NCI-H2196 treated with DMSO at 0.1 percent for 48 hours (cell line): ENCODE data around the gene CSAD.
A peak's percentile ranks its signal among the peaks of the same experiment; 100 is the strongest.
"Not testable (repeated sequence)": the region's sequence is repeated elsewhere in the genome, so short reads cannot be mapped to it uniquely, and the experiment has no call there.

ENCODE experiments used
- DNase-seq: peaks from one replicate; lab custom pipeline; 2025; ENCODE audit not compliant: unreplicated experiment; lab: John Stamatoyannopoulos, UW

The CSAD gene

GRCh38 chr12:53218551-53219291, 38.0 kb upstream of the CSAD start:
- DNase-seq = no peak

- DNase-seq = no peak
Observed at GRCh38 chr12:53217931-53218307, 37.2 kb upstream of the CSAD start.

GRCh38 chr12:53217051-53217930, 36.6 kb upstream of the CSAD start:
- no peak for DNase-seq

GRCh38 chr12:53215497-53215896, 34.8 kb upstream of the CSAD start:
- DNase-seq = no peak

- DNase-seq = no peak
Observed at GRCh38 chr12:53214687-53215455, 34.1 kb upstream of the CSAD start.

GRCh38 chr12:53214221-53214620, 33.5 kb upstream of the CSAD start:
- DNase-seq = no peak

- DNase-seq = peak; percentile 44
Observed at GRCh38 chr12:53213348-53213747, 32.6 kb upstream of the CSAD start.

GRCh38 chr12:53212931-53213330, 32.2 kb upstream of the CSAD start:
- no peak for DNase-seq

GRCh38 chr12:53211476-53212381, 31.0 kb upstream of the CSAD start:
- no peak for DNase-seq

GRCh38 chr12:53210843-53211242, 30.1 kb upstream of the CSAD start:
- DNase-seq = no peak

- no peak for DNase-seq
Observed at GRCh38 chr12:53208877-53209463, 28.2 kb upstream of the CSAD start.

GRCh38 chr12:53208435-53208834, 27.7 kb upstream of the CSAD start:
- DNase-seq = no peak

GRCh38 chr12:53207042-53207441, 26.3 kb upstream of the CSAD start, which contains the start of gene ITGB7:
Gene ITGB7, minus strand, starts transcription at chr12:53207251. Its CDS starts 6,808 bp downstream, at chr12:53200443.
- no peak for DNase-seq

GRCh38 chr12:53205747-53206419, 25.2 kb upstream of the CSAD start:
- no peak for DNase-seq

- no peak for DNase-seq
Observed at GRCh38 chr12:53204351-53204750, 23.6 kb upstream of the CSAD start.

GRCh38 chr12:53202316-53202715, 21.6 kb upstream of the CSAD start:
- DNase-seq = not testable (repeated sequence)

- no peak for DNase-seq
Observed at GRCh38 chr12:53201639-53202038, 20.9 kb upstream of the CSAD start.

- DNase-seq = no peak
Observed at GRCh38 chr12:53201177-53201541, 20.4 kb upstream of the CSAD start.

GRCh38 chr12:53200458-53201176, 19.9 kb upstream of the CSAD start:
- no peak for DNase-seq
